OCI-LY7 (cell line): Measurements from ENCODE around the gene PTPRZ1. TPM values are rescaled to one million over a fixed set of nuclear protein-coding genes. Genes with fewer than 3 reads are reported as not detected.

ENCODE experiments used
- Bru-seq: library from RNA; stranded (reverse); fragments of 400-500 nt; gene quantifications from one replicate; lab custom pipeline; 2021; lab: Mats Ljungman, UMichigan
- BruChase-seq, 2 experiments: library from RNA; stranded (reverse); fragments of 400-500 nt; gene quantifications; one replicate each; lab custom pipeline; 2021; lab: Mats Ljungman, UMichigan
- BruUV-seq: library from RNA; stranded (reverse); fragments of 400-500 nt; replicated peaks from 2 replicates; lab custom pipeline; 2021; lab: Mats Ljungman, UMichigan
- CTCF ChIA-PET: fragments of 300-600 bp; sonication (Branson Sonifier 250); formaldehyde crosslinking; loops from one replicate; lab custom pipeline; 2022; ENCODE audit warnings: antibody characterized with exemption; ENCODE audit not compliant: unreplicated experiment; lab: Charles Lee
- POLR2A ChIA-PET: fragments of 300-600 bp; sonication (Branson Sonifier 250); formaldehyde crosslinking; loops from one replicate; lab custom pipeline; 2022; ENCODE audit warnings: antibody characterized with exemption; lab: Charles Lee
- DNase-seq: peaks from one replicate; pipeline ENCODE4 v3.0.0-alpha.2; 2015; ENCODE audit warnings: low spot score
- H2AFZ ChIP-seq: fragments of 200-600 bp; sonication (generic), shearing (Covaris generic); 2 replicates; pipeline ENCODE4 v1.6.1; 2014; ENCODE audit warnings: mild to moderate bottlenecking, antibody characterized with exemption, low read length, moderate library complexity
- H3K27ac ChIP-seq: fragments of 200-600 bp; sonication (generic); 2 replicates; pipeline ENCODE4 v1.5.1; 2014; ENCODE audit warnings: mixed run types, low read depth, mild to moderate bottlenecking, moderate library complexity, low read length, inconsistent platforms; ENCODE audit not compliant: poor library complexity, severe bottlenecking
- H3K36me3 ChIP-seq: fragments of 200-600 bp; sonication (generic); 2 replicates; pipeline ENCODE4 v1.6.1; 2014; ENCODE audit warnings: mild to moderate bottlenecking, antibody characterized with exemption, low read length, moderate library complexity, mixed read lengths; ENCODE audit not compliant: insufficient read depth
- H3K4me1 ChIP-seq: fragments of 200-600 bp; sonication (generic); 2 replicates; pipeline ENCODE4 v1.5.1; 2014; ENCODE audit warnings: mild to moderate bottlenecking, low read length; ENCODE audit not compliant: insufficient read depth, poor library complexity, severe bottlenecking
- H3K4me2 ChIP-seq: fragments of 200-600 bp; sonication (generic); 2 replicates; pipeline ENCODE4 v1.6.1; 2014; ENCODE audit warnings: mild to moderate bottlenecking, low read length
- H3K4me3 ChIP-seq: fragments of 200-600 bp; sonication (generic); 2 replicates; pipeline ENCODE4 v1.5.1; 2014; ENCODE audit warnings: mild to moderate bottlenecking, low read depth, low read length; ENCODE audit not compliant: poor library complexity, severe bottlenecking
- H3K79me2 ChIP-seq: fragments of 200-600 bp; sonication (generic); 2 replicates; pipeline ENCODE4 v1.6.1; 2016; ENCODE audit warnings: low read depth, mild to moderate bottlenecking, low read length, moderate library complexity, mixed read lengths; ENCODE audit not compliant: insufficient read depth
- H3K9me2 ChIP-seq: fragments of 200-600 bp; sonication (generic); 2 replicates; pipeline ENCODE4 v1.6.1; 2016; ENCODE audit warnings: mild to moderate bottlenecking, low read length, mixed read lengths; ENCODE audit not compliant: insufficient read depth
- H3K9me3 ChIP-seq: fragments of 200-600 bp; sonication (generic); 2 replicates; pipeline ENCODE4 v1.6.1; 2014; ENCODE audit warnings: mild to moderate bottlenecking, mixed run types, low read length, mixed read lengths
- H4K20me1 ChIP-seq: fragments of 200-600 bp; sonication (generic); 2 replicates; pipeline ENCODE4 v1.6.1; 2014; ENCODE audit warnings: mild to moderate bottlenecking, antibody characterized with exemption, low read length, moderate library complexity, mixed read lengths; ENCODE audit not compliant: insufficient read depth
- EZH2phosphoT487 ChIP-seq: fragments of 200-600 bp; sonication (generic); IDR thresholded peaks from 2 replicates; pipeline ENCODE4 v1.6.1; 2018; ENCODE audit warnings: low read depth, borderline replicate concordance, mild to moderate bottlenecking, mixed run types, antibody characterized with exemption, low read length, moderate library complexity, mixed read lengths
- intact Hi-C: fragments of 100-400 bp; cut with micrococcal nuclease; formaldehyde crosslinking; loops from one replicate; pipeline ENCODE4 v1.10.0; 2022; ENCODE audit not compliant: unreplicated experiment
- long read RNA-seq: library from polyadenylated mRNA; stranded (forward); transcript quantifications from one replicate; pipeline ENCODE4 v2.0.0, GENCODE V29; 2022
- total RNA-seq, 2 experiments: library from RNA; depleted of rRNA in 1 of 2; stranded (reverse); fragments of >200 nt in 1 of 2; shearing (Covaris generic) in 1 of 2; gene quantifications; 2 replicates each; pipeline ENCODE4 v1.2.3, GENCODE V29; 2014 to 2022
- TF ChIP-seq, protein P1 (sequence below): fragments of 200-600 bp; sonication (generic); conservative IDR thresholded peaks from 2 replicates; pipeline ENCODE4 v1.5.1; 2014; ENCODE audit warnings: mild to moderate bottlenecking, antibody characterized with exemption, low read length, moderate library complexity, mixed read lengths

The PTPRZ1 gene
- total RNA-seq (2014; rRNA removed; shearing (Covaris generic)) (not detected in 2 replicates), total RNA-seq (2022) (not detected in 2 replicates), Bru-seq, nascent RNA (not detected), BruChase-seq, experiment 1, labeled RNA remaining after a 6-hour chase (not detected), BruChase-seq, experiment 2, labeled RNA remaining after a 2-hour chase (not detected)
- long read RNA-seq: 0 reads

DNA sequence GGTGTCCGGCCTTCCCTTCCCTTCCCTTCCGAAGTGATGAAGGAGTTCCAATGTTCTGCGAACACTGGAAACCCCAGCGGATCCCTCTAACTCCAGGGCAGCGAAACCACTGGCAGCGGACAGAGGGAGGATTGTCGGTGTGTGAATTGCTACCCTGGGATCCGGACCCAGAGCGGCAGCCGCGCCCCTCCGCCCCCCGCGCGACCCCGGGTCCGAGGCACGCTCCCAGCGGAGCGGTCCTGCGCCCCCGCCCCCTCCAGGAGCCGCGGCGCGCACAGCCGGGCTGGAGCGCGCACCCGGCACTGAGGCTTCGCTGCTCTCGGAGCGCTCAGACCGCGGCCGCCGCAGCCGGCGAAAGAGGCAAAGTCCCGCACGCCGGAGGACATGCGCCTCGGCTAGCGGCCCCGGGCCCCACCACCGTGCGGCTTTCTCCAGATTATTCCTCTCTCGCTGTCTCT, at the start of gene PTPRZ1:
Gene PTPRZ1, plus strand, starts transcription at position 331 of the 458 bp plus-strand sequence. CDS start 339 bp downstream, outside the sequence.
- Histone ChIP-seq H3K79me2 (no peaks in the 10 kb centered on the region), H3K9me3 (no peaks in the 10 kb centered on the region), H3K4me1 (no peaks in the 10 kb centered on the region), H3K4me3 (no peak within 1 kb of the TSS), H3K9me2 (no peaks in the 10 kb centered on the region), H2AFZ (no peak within 1 kb of the TSS), H4K20me1 (no peaks in the 10 kb centered on the region), H3K27ac (no peak within 1 kb of the TSS), H3K36me3 (no peaks in the 10 kb centered on the region), H3K4me2 (no peak within 1 kb of the TSS)
- intact Hi-C loops: no loop called here
- POLR2A ChIA-PET: interaction anchor here (0.6 kb wide), 1 partner anchor 282 kb away, joined by 3 read pairs; no protein-coding TSS in a partner anchor
- TF ChIP-seq, protein P1, sequence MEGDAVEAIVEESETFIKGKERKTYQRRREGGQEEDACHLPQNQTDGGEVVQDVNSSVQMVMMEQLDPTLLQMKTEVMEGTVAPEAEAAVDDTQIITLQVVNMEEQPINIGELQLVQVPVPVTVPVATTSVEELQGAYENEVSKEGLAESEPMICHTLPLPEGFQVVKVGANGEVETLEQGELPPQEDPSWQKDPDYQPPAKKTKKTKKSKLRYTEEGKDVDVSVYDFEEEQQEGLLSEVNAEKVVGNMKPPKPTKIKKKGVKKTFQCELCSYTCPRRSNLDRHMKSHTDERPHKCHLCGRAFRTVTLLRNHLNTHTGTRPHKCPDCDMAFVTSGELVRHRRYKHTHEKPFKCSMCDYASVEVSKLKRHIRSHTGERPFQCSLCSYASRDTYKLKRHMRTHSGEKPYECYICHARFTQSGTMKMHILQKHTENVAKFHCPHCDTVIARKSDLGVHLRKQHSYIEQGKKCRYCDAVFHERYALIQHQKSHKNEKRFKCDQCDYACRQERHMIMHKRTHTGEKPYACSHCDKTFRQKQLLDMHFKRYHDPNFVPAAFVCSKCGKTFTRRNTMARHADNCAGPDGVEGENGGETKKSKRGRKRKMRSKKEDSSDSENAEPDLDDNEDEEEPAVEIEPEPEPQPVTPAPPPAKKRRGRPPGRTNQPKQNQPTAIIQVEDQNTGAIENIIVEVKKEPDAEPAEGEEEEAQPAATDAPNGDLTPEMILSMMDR: no peak
- no peak for TF ChIP-seq EZH2phosphoT487
- CTCF ChIA-PET: no interaction called here
- DNase-seq: no peak
- no TSS peak for BruUV-seq

DNA sequence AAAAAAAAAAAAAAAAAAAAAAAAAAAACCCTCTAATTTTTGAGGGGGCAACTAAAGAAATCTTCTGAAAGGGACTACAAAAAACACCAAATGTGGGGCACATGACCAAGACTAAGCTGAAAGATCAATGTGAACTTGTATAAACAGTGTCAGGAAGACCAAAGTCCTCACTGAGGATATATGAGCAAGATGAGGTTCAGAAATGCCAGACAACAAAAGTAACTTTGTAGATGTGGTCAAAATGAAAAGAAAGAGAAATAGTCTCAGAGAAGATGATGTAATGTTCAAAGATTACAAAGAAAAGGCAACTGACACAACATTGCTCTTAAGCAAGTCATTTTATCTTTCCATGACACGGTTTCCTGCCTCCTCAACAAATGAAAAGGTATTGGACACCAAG, 48.7 kb upstream of the PTPRZ1 start:
- Histone ChIP-seq H3K4me3 (no peak overlapping the region), H4K20me1 (no peaks in the 10 kb centered on the region), H3K36me3 (no peaks in the 10 kb centered on the region), H3K4me2 (no peak overlapping the region), H3K27ac (no peak overlapping the region), H2AFZ (no peak overlapping the region), H3K9me3 (no peaks in the 10 kb centered on the region), H3K4me1 (no peaks in the 10 kb centered on the region), H3K9me2 (no peaks in the 10 kb centered on the region), H3K79me2 (no peaks in the 10 kb centered on the region)
- DNase-seq: no peak
- ChIA-PET POLR2A (interaction anchor here (0.6 to 0.8 kb wide), 4 partner anchors 8 to 1794 kb away, joined by 3 to 8 read pairs (median 4); no protein-coding TSS in a partner anchor), CTCF (no interaction called here)
- BruUV-seq: no TSS peak
- no peak for TF ChIP-seq EZH2phosphoT487
- TF ChIP-seq, protein P1: no peak
- intact Hi-C loops: no loop called here

DNA sequence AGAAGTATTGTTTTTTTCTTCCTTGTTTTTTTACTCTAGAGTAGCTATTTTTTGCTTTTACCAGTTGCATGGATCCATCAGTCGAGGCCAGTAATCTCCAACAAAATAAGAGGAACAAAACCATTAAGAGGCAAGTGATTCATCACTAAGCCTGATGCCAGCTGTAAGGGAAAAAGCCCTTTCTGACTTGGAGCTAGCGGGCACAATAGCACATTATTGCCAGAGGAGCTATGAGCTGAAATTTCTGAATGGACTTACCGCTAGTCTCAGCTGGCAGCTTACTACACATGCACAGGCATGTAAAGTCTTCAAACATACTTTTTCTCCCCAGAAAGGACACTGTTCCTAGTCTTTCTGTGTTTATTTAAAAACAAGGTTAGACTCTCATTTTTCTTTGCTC, 41.6 kb upstream of the PTPRZ1 start:
- POLR2A ChIA-PET: no interaction called here
- H3K4me2 ChIP-seq: no peak overlapping the region
- TF ChIP-seq, protein P1: no peak
- TF ChIP-seq EZH2phosphoT487: no peak
- no peaks in the 10 kb centered on the region for H3K9me2 ChIP-seq
- CTCF ChIA-PET: no interaction called here
- no peaks in the 10 kb centered on the region for H3K36me3 ChIP-seq
- no peak overlapping the region for H2AFZ ChIP-seq
- no peaks in the 10 kb centered on the region for H4K20me1 ChIP-seq
- intact Hi-C loops: no loop called here
- H3K4me3 ChIP-seq: no peak overlapping the region
- no peak overlapping the region for H3K27ac ChIP-seq
- no peaks in the 10 kb centered on the region for H3K9me3 ChIP-seq
- no TSS peak for BruUV-seq
- no peak for DNase-seq
- H3K79me2 ChIP-seq: no peaks in the 10 kb centered on the region
- no peaks in the 10 kb centered on the region for H3K4me1 ChIP-seq
